Embryonic facial prominence (tissue), 1 donor: ENCODE results near the gene ITGA7.

Experiments used
- DNase-seq: peaks from one replicate; pipeline ENCODE4 v3.0.0-alpha.2; 2016; ENCODE audit errors: extremely low spot score

The ITGA7 gene

GRCh38 chr12:55642669-55643068, 65.0 kb downstream of the ITGA7 start:
- DNase-seq, result no peak

GRCh38 chr12:55642267-55642666, 65.4 kb downstream of the ITGA7 start:
- DNase-seq, result no peak

GRCh38 chr12:55641595-55641994, 66.1 kb downstream of the ITGA7 start:
- DNase-seq, result no peak

- no peak for DNase-seq
Observed at GRCh38 chr12:55637467-55637866, 70.2 kb downstream of the ITGA7 start.

- DNase-seq, result no peak
Observed at GRCh38 chr12:55636853-55637252, 70.9 kb downstream of the ITGA7 start, which contains the start of gene OR10P1. Gene OR10P1 (plus strand): TSS chr12:55636892. CDS start chr12:55636892, 0 bp downstream.

- DNase-seq, result no peak
Observed at GRCh38 chr12:55636116-55636655, 71.5 kb downstream of the ITGA7 start.
